Skin of body (tissue), 2 donors: Measurements from ENCODE around the gene SYTL3. TPM values are rescaled to one million over a fixed set of nuclear protein-coding genes. Genes with fewer than 3 reads are reported as not detected.

Experiments
- DNase-seq: peaks from one replicate; lab custom pipeline; 2025; lab: John Stamatoyannopoulos, UW
- total RNA-seq: library from RNA; depleted of rRNA; stranded (reverse); fragments of >200 nt; gene quantifications from one replicate; pipeline ENCODE4 v1.2.3, GENCODE V29; 2014

Gene SYTL3
- total RNA-seq, 1 donor from 2014 or later = 2.7 TPM

DNA sequence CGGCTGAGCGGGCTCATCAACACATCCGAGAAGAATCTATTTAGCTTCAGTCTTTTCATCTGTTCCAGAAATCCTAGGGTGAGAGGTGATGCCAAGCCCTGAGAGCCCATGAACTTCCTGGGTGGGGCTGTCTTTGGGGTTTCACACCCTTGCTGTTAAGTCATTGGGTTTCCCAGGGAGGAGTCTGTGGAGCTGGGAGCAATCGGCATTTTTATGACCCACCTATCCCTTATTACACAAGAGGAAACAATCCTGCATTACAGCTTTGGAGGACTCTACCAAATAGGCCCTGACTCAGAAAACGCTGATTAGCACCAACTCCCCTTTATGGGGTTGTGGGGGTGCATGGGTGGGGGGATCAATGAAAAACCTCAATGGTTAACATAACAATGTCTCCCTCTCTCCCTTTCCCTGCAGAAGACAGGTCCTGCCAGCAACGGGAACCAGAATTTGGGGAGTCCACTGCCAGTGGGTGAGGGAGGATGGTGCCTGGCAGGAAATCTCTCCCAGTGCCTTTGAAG is 123.1 kb downstream of the SYTL3 start:
- peak; percentile 3 for DNase-seq

DNA sequence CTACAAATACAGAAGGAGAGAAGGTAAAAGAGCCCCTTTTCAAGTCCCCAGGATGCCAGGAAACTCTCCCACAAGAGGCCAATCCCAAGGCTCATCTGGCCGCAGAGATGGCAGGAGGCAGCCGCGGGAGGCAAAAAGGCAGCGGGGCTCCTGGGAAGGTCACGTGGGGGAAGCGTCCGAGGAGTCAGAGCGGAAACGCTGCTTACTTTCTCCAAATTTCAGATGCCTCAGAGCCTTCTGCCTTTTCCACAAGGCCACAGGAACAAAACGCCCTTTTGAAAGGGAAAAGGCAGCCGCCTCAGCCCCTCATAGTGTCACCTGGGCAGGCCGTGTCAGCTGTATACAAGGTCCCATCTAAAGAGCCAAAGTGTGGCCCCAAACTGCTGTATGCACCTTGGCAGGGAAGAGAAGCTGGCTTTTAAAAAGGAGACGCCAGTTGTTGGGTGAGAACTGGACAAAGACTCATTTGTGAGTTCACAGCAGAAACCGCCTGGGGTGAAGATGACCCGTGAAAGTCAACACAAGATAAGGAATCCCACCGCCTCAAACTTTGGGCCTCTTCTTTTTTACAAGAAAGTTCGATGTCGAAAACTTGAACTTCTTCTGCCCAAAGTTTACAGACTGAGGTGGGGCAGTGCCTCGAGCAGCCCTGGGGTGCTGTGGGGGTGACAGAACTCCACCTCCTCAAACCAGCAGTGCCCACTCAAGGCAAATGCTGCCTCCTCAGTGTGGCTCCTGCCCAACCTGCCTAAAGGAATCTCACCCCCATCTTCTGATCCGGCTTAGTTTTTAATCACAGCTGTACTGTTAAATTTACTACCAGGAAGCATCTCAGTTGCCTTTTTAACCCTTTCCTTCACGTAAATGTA is 124.0 kb downstream of the SYTL3 start:
- no peak for DNase-seq

DNA sequence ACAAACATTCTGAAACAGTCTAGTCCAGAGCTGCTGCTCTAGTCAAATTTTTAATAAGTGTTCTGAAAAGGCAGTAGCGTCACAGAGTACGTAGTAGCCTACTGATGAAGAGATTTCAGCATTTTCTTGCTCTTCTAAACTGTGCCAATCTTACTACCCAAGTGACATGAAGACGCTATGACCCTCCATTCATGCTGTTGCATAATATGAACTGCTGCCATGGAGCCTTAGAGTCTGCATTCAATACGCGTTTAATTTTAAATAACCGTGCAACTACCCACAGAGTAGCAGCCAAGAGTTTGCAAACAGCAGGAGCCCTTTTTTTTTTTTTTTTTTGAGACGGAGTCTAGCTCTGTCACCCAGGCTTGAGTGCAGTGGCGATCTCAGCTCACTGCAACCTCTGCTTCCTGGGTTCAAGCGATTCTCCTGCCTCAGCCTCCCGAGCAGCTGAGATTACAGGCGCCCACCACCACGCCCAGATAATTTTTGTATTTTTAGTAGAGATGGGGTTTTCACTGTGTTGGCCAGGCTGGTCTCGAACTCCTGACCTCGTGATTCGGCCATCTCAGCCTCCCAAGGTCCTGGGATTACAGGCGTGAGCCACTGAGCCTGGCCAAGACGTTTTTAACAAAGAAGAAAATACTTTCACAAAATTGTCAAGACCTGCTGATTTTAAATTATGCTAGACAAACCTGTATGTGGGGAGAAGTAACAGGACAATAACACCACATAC is 125.0 kb downstream of the SYTL3 start:
- DNase-seq = no peak

DNA sequence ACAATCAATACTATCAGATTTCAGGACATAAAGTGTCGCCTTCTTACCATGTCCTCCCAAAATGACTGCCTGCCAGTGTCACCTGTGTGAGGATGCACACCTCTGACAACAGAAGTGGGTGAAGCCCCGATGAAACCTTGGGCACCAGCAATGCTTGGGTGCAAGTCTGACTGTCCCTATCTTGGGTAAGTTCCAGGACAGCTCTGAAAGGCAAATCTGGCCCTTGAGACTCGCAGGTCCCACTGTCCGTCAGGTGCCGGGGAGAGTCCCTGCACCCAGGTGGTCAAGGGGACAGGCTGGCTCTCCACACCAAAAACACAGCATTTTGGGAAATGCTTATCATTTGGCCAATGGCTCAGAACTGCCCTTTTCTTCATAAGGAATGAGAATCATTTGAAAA is 126.0 kb downstream of the SYTL3 start:
- no peak for DNase-seq

DNA sequence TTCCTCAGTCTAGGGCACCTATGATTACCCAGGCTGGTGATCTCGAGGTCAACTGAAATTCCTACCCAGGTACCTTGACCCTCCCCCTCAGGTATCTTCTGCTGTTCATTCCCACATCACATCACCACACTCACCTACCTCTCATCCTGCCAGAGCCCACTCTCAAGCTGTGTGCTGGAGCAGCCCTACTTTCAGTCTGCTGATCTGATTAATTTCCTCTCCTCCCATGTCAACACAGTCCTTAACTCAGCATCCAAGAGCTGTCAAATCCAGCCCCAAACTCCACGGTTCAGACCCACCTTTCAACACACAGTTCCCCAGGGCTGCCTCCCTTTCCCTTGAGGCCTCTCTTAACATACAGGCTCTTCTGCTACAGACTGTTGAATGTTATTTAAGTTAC is 126.9 kb downstream of the SYTL3 start:
- no peak for DNase-seq

DNA sequence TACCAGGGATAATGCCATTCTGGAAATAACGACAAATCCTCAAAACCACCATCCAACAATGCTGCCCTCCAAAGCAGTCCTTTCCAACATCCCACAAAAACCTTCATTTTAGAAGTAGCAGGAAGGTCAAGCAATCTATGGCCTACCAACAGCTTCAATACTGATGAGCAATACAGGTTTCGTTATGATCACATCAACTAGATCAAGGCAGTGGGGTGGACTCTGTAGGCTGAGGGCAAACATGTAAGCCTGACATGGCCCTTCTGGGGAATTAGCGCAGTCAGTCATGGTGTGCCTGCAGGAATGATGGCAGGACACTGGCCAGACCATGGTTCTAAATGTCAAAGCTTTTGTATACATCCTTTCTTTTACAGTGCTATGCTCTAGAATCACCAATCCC is 127.7 kb downstream of the SYTL3 start:
- DNase-seq = no peak

DNA sequence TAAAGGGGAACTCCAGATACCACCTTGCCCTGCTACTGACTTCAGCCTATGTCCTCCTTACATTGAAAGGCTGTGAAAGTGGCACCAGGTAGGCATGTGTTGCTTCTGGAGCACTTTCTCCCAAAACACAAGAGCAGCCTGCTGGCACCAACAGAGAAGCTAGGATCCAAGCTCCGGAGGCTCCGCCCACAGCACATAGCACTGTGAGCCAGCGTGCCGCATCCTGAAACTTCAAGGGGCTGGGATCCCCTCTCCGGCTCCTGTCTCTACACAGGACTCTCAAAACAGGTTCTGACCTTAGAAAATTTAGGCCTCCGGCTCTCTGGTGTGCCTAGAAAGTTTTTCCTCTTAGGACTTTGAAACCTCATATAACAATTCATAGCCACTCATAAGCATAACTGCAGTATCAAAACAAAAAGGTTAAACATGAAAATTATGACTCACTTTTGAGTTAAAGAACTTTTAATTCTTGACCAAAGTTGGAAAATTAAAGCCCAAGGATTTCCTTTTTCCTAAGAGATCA is 128.2 kb downstream of the SYTL3 start:
- no peak for DNase-seq

DNA sequence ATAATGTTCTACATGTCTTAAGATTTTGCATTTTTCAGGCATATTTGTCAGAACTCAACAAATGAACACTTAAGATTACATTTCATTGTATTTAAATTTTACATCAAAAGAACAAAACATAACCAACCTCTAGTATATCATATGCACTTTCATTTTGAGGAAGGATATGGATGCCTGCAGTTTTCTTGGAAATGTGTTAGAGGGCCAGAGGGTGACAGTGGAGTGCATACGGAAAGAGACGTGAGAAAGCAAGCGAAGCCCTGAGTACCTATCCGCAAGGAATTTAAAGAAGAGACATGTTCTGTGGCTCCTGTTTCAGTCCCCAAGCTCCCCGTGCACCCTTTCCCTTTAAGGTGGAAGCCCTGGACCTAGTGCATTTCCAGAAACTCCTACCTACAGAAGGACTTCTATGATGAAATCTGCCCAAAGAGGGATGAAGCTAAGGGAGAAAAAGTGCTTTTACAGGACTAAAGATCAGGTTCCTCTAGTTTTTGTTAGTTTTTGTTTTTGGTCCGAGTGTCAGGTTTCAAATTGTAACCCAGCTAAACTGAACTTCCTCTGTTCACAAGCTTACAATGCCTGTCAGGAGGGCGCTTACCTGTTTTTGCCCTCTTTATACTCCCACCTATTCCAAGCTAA is 130.5 kb downstream of the SYTL3 start:
- DNase-seq = no peak

DNA sequence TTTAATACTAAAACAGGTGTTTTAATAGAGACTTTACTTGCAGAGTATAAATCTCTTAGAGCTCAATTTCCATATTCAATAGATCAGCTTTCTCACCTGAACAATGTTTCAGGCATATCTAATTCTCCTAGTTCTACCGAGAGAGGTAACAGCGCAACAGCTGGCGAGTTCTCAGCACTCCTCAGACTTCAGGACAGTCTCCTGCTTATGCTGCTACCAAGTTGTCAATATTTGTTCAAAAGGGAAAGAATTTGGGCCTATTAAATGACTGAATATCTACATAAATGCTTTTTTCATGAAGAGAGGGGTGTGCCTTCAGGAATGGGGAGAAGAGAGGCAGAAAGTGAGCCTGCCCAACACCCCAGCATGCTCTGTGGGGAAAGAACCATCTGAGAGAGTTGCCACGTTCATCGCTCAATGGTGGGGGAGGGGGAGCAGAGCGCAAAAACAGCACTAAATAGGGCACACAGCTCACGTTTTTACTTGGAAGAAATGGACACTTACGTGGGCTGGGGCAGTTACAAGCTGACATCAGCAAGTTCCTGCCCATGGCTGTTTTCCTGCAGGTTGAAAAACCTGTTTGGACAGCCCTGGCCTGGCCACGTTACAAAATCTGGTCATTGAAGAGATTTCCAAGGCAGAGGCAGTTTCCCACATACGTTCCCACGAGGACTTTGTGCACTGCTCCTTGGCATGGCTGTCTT is 131.3 kb downstream of the SYTL3 start:
- no peak for DNase-seq

DNA sequence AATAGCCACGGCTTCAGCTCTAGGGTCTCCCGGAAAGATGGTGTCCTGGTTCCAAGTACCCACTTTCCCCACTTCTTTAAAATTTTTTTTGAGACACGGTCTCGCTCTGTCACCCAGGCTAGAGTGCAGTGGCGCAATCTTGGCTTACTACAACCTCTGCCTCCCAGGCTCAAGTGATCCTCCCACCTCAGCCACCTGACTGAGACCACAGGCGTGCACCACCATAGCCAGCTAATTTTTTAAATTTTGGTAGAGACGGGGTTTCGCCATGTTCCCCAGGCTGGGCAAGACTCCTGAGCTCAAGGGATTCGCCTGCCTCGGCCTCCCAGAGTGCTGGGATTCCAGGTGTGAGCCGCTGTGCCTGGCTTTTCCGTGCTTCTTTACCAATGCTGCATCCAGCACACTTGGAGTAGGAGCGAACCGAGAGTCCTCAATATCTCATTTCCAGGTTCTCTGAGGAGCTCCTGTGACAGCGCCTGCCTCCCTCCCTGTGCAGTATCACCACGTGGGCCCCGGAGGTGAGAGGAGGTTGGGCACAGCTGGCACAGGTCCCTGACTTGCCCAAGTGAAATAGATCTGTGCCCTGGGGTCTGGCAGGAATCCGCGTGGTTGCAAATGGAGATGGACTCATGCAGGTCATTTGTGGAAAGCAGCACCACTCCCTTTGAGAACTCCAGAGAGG is 132.0 kb downstream of the SYTL3 start:
- no peak for DNase-seq

DNA sequence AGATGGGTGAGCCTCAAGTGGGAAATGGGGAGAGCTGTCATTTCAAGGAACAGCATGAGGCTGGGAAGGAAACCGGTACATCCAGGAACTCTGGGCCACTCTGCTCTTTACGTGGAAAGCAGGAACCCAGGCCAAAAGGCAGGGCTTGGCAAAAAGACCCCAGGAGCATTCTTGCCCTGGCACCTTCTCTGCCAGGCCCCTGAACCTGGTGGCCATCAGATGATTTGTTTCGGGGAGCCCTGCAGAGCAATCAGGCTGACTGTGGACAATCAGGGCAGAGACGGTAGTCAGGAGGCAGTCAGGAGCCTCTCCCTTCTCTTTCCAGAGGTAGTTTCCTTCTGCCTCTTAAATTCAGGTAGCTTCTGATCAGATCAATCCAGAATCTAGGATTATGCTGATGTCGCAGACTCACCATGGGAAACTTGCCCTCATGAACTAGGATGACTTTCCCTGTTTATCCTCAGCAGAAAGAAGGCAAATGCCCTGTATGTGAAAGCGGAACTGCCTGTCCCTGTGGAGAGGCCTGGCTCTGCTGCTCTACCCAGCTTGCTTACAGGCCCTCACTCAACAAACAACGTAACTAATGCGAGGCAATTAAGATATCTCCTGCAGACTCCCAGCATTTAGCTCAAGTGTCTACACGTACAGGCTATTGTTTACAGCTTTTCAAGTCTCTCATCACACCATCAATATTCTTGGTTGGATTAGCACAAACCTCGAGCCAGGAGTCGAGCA is 132.7 kb downstream of the SYTL3 start:
- no peak for DNase-seq

DNA sequence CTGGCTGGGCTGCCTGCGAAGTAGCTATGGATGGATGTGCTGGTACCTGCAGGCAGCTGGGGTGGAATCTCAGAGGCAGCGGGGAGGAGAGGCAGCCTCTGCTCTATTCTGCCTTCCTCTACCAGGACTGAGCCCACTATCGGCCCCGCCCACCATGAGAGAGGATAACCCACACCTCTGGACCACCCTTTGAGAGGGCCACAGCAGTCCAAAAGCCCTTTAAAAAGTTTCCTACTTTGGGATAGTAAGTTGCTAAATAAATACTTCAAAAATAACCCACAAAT is 133.3 kb downstream of the SYTL3 start:
- DNase-seq = no peak

DNA sequence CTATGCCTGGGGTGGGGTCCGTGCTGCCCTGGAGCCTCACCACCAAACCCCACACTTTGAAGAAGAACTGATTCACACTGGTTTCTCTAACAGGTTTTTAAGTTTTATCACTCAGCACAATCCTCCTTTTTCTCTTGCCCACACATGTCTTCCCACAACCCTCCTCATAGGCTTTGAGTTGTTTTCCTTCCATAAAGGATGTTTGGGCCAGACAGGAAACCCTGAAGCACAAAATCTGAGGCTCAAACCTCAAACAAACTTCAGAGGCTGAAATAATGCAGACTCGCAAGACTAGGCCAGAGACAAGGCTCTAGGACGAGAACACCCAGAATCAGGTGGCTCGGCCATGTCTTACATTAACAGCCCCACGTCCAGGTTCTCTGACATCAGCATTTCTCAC is 134.0 kb downstream of the SYTL3 start:
- no peak for DNase-seq

DNA sequence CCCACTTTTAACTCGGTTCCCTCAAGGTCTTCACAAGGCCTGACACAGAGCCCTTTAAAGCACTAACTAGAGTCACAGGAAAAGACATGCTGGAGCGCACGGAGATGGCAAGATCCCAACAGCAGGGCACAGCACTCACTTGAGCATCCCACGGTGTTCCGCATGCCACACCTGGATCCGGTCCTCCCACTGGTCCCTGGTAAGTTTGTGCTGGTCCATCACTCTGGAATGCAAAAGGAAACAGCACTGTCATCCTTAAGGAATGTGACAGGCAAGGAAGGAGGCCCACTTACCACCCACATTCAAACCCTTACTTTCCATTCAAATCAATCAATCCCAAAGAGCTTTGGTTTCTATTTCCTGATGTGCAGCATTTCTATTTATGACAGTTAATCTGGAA is 134.7 kb downstream of the SYTL3 start:
- DNase-seq = no peak

DNA sequence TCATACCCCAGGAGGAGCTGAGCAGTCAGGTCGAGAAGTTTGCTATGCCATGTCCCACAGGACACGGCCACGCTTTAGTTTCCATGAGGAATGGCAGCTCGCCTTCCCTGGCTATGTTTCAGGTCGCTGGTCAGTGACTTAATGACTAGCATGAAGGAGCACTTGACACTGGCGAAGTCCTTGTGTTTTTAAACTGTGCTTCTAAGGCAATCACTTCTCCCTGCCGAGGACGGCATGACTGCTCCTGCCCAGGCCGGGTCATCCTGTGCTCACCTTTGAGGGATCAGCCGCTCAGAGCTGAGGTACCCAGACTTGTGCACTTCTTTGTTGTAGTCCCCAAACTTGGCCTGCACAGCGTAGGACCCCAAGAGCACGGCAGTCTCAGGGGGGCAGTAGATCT is 135.2 kb downstream of the SYTL3 start:
- no peak for DNase-seq

DNA sequence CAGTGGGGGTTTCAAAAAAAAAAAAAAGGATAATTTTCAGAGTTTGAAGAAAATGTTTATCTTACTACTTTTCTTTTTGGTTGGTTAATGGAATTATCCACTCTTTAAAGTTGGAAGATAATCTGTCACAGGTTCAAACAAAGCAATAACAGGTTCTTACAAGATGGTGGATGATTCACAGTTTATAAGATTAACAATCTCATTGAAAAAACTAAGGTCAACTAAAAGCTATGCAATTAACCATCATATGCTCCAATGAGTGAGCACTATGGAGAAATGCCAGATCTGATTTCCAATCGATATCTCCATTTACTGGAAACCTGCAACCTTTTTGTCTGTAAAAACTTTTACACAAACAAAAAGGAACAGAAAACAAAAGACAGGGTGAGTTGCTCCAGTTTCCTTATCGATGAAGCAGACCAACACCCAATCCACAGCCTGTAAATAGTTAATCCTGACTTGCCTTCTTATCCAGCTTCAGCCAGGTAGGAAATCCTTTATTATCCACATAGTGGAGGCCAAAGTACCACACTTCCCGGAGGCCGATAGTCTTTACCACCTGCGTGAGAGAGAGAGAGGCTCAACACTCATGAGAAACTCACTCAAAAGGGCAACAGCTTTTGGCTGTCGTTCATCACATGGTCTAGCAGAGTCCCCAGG is 136.9 kb downstream of the SYTL3 start:
- no peak for DNase-seq

DNA sequence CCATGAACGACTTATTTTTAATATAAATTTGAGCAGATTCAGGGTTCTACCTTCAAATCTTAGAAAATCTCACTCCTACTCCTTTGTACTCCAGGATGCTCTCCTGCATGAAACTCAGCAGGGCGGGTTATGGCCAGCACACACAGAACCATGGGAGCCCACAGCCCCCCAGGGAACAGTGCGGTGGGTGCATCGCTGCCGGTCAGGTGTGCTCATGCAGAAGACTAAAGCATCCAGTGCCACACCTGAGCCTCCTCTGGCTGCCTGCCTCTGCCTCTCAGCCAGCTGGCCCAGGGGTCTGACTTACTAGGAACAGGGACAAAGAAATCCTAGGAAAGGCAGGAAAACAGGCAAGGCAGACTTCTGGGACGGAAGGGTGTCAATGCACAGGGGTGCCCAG is 137.5 kb downstream of the SYTL3 start:
- no peak for DNase-seq

DNA sequence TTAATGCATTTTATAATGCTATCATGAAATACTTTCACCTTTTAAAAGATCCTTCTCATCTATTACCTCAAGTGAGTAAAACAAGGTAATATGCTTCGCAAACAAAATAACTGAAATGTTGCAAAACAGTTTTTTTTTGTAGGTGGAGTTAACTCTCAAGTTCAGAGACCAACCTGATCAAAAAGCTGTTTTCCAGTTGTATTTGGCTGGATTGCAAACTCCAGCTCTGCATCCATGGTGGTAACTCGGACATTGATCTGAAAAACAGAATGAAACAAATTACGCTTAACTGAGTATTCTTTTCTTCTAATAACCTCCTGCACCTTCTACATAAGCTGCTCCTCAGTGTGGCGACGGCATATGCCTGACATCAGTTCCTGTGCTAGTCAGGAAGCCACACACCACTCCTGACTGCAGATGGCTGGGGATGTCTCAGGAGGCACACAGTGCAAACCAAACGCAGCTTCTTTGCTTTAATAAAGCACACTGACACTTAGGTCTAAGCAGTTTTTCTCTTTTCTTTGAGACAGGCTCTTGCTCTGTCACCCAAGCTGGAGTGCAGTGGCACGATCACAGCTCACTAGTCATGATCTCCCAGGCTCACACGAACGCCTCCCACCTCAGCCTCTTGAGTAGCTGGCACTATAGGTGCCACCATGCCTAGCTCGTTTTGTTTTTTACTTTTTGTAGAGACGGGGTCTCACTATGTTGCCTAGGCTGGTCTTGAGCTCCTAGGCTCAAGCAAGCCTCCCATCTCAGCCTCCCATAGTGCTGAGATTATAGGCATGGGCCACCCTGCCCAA is 139.5 kb downstream of the SYTL3 start:
- no peak for DNase-seq
